ENCODE data around the gene OR5K2. TPM values are rescaled to one million over a fixed set of nuclear protein-coding genes. Genes with fewer than 3 reads are reported as not detected.

The OR5K2 gene
- total RNA-seq, 4 donors from 2014 or later: not detected

DNA sequence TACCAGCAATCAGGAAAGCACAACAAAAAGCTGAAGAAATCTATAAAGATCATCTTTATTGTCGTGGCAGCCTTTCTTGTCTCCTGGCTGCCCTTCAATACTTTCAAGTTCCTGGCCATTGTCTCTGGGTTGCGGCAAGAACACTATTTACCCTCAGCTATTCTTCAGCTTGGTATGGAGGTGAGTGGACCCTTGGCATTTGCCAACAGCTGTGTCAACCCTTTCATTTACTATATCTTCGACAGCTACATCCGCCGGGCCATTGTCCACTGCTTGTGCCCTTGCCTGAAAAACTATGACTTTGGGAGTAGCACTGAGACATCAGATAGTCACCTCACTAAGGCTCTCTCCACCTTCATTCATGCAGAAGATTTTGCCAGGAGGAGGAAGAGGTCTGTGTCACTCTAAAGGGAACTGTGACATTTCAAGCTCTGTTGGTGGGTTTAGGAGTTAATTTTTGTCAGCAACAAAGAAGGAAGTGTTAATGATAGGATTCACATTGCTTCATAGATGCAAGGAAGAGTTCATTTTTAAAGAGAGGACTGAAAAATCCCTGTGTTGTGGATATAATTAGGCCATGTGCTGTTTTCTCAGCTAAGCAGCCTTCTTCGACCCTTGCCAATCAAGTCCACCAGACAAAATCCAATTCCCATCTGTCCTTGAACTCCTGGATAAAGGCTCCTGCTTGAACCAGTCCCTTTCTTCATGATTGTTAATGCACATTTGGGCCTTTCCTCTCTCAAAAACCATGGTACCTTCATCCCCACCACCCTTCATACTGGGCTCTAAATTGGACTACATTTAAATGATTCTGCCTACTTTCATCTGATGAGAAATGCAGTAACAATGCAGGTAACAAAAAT is 35.5 kb downstream of the OR5K2 start:
- Histone ChIP-seq H3K9me3 (no peaks in the 10 kb centered on the region), H3K27ac (peak overlapping the region in 1 of 4 donors; percentile 14), H3K4me1 (no peaks in the 10 kb centered on the region), H3K27me3 (no peaks in the 10 kb centered on the region), H3K4me3 (peak overlapping the region in 1 of 4 donors; percentile 26), H3K36me3 (no peaks in the 10 kb centered on the region)
- no peak for DNase-seq
- TF ChIP-seq POLR2A (IDR thresholded peaks at IDR 0.05): no peak
- TF ChIP-seq, protein P1, sequence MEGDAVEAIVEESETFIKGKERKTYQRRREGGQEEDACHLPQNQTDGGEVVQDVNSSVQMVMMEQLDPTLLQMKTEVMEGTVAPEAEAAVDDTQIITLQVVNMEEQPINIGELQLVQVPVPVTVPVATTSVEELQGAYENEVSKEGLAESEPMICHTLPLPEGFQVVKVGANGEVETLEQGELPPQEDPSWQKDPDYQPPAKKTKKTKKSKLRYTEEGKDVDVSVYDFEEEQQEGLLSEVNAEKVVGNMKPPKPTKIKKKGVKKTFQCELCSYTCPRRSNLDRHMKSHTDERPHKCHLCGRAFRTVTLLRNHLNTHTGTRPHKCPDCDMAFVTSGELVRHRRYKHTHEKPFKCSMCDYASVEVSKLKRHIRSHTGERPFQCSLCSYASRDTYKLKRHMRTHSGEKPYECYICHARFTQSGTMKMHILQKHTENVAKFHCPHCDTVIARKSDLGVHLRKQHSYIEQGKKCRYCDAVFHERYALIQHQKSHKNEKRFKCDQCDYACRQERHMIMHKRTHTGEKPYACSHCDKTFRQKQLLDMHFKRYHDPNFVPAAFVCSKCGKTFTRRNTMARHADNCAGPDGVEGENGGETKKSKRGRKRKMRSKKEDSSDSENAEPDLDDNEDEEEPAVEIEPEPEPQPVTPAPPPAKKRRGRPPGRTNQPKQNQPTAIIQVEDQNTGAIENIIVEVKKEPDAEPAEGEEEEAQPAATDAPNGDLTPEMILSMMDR (IDR thresholded peaks at IDR 0.05): no peak
- intact Hi-C loops (cut with DNase I): no loop called here
- 90 to 94% methylated on average over 6 of the region's 6 CpGs for WGBS, 2 donors

DNA sequence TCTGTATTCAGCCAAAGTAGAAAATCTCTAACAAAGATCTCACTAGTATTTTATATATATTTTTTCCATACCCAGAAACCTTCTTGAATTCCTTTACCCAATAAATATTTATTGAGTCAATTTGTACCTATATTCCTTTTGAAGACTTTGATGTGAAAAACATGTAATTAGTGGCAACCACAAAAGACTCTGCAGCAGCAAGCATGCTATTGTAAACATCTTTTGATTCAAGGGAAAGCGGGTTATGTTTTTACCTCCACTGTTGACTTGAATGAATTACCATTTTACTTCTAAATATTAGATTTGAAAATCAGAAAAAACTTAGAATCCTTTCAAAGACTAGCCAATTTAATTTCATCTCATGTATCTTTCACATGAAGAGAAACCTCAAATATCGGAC is 36.7 kb downstream of the OR5K2 start:
- no peak for DNase-seq
- 77 to 82% methylated on average over 2 of the region's 2 CpGs for WGBS, 2 donors
- no peaks in the 10 kb centered on the region for H3K27me3 ChIP-seq
- intact Hi-C loops (cut with DNase I): no loop called here
- H3K36me3 ChIP-seq: no peaks in the 10 kb centered on the region
- no peaks in the 10 kb centered on the region for H3K4me1 ChIP-seq
- H3K9me3 ChIP-seq: no peaks in the 10 kb centered on the region
- no peak overlapping the region for H3K27ac ChIP-seq
- peak overlapping the region in 1 of 4 donors; percentile 15 for H3K4me3 ChIP-seq
- TF ChIP-seq, protein P1 (IDR thresholded peaks at IDR 0.05): no peak
- TF ChIP-seq POLR2A (IDR thresholded peaks at IDR 0.05): no peak

DNA sequence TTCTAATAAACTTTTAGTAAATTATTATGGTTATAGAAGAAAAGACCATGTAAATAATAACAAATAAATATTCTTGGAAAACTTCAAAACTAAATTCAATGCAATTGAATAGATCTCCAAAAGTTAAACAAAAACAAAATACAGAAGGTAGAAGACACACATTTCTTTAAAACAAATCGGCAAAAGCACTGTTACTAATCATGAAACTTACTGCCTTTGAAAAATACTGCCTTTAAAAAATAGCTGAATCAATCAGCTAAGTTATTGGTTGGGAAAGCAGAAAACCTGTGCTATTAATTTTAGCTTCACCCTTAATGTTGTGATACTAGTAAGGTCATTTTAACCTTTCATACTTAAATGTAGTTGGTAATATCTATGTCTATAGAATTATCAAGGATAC is 37.3 kb downstream of the OR5K2 start:
- DNase-seq: no peak
- TF ChIP-seq POLR2A (IDR thresholded peaks at IDR 0.05): no peak
- TF ChIP-seq, protein P1 (IDR thresholded peaks at IDR 0.05): no peak
- intact Hi-C loops (cut with DNase I): no loop called here
- no peaks in the 10 kb centered on the region for H3K36me3 ChIP-seq
- H3K27ac ChIP-seq: no peak overlapping the region
- H3K27me3 ChIP-seq: no peaks in the 10 kb centered on the region
- no peak overlapping the region for H3K4me3 ChIP-seq
- H3K4me1 ChIP-seq: no peaks in the 10 kb centered on the region
- H3K9me3 ChIP-seq: no peaks in the 10 kb centered on the region
- WGBS, 2 donors: 73 to 75% methylated on average over 1 of the region's 1 CpG

DNA sequence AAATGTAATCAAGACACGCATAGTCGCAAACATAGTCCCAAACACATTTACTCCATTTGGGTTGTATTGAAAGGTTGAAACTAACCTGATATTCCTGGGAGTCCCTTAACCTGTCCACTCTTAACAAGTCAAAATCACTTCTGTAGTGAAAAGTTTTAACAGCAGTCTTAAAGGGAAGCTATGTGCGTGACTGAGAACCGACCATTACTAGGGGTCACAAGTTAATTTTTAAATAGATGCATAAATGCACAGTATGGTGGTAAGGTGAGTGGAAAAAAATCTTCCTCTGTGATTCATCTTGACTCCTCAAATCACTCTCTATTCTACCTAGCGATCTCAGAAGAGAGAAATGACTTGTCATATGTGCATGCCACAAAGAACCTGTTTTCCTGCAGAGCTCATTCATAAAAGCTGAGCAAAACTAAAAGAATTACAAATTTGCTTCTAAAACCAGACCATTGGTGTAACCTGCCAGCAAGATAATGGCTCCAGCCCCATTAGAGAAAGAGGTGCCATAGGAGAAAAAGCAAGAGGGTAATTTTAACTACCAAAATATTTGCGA is 39.1 kb downstream of the OR5K2 start:
- WGBS, 2 donors: 72 to 75% methylated on average over 6 of the region's 6 CpGs
- H3K4me3 ChIP-seq: peak overlapping the region in 1 of 4 donors; percentile 6
- H3K27ac ChIP-seq: no peak overlapping the region
- H3K9me3 ChIP-seq: no peaks in the 10 kb centered on the region
- TF ChIP-seq POLR2A (IDR thresholded peaks at IDR 0.05): no peak
- TF ChIP-seq, protein P1 (IDR thresholded peaks at IDR 0.05): no peak
- intact Hi-C loops (cut with DNase I): no loop called here
- no peak for DNase-seq
- H3K4me1 ChIP-seq: no peaks in the 10 kb centered on the region
- H3K27me3 ChIP-seq: no peaks in the 10 kb centered on the region
- no peaks in the 10 kb centered on the region for H3K36me3 ChIP-seq

DNA sequence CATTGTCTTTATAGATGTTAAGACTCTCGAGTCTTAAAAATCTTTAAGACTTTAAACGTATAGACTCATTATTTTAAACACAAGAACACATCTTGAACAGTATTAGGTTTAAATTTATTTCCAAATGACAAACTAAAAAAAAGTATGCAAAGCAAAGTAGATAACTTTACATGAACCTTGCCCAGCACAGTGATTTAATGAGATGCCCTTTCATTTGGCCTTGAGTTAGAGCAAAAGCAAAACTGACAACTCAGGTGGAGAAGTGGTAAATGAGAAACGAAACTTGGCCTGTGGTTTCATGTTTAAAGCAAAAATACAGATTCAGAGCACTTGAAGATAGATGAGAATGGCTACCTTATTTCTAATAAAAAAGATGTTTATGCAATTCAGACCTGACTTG is 42.9 kb downstream of the OR5K2 start:
- H3K9me3 ChIP-seq: no peaks in the 10 kb centered on the region
- H3K27me3 ChIP-seq: no peaks in the 10 kb centered on the region
- intact Hi-C loops (cut with DNase I): no loop called here
- no peak overlapping the region for H3K4me3 ChIP-seq
- no peaks in the 10 kb centered on the region for H3K36me3 ChIP-seq
- no peaks in the 10 kb centered on the region for H3K4me1 ChIP-seq
- DNase-seq: no peak
- H3K27ac ChIP-seq: no peak overlapping the region
- TF ChIP-seq, protein P1 (IDR thresholded peaks at IDR 0.05): no peak
- TF ChIP-seq POLR2A (IDR thresholded peaks at IDR 0.05): no peak
- WGBS, 2 donors: 64 to 69% methylated on average over 3 of the region's 3 CpGs
